Activated CD4-positive, CD25-positive, alpha-beta regulatory T cell treated with anti-CD3 and anti-CD28 coated beads, Interleukin-2, amount 50 U/mL, for 16 hours (primary cell): ENCODE data around the gene RRBP1.

ENCODE experiments used
- DNase-seq: peaks from one replicate; pipeline ENCODE4 v3.0.0-alpha.2; 2020; ENCODE audit warnings: low read depth, low spot score

RRBP1 gene

GRCh38 chr20:17650301-17651128 is 31.5 kb downstream of the RRBP1 start:
- DNase-seq = no peak

- DNase-seq = no peak
Observed at GRCh38 chr20:17648791-17649730, 33.0 kb downstream of the RRBP1 start.

DNA sequence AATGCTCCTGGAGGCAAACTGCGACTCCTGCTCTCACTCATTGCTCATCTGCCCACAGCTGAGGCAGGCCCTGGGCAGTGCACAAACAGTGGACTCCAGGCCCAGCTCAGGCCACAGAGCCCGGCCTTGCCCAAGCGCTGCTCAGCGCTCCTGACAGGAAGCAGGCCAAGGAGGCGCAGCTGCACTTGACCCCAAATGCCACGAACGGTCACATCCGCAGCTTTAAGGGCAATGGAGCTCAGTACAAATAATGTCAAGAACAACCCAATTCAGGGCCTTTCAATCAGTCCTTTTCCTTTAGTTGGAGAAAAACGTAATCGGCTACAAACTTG is 33.8 kb downstream of the RRBP1 start:
- DNase-seq = no peak

- DNase-seq = no peak
Observed at GRCh38 chr20:17647391-17648314, 34.4 kb downstream of the RRBP1 start.

DNA sequence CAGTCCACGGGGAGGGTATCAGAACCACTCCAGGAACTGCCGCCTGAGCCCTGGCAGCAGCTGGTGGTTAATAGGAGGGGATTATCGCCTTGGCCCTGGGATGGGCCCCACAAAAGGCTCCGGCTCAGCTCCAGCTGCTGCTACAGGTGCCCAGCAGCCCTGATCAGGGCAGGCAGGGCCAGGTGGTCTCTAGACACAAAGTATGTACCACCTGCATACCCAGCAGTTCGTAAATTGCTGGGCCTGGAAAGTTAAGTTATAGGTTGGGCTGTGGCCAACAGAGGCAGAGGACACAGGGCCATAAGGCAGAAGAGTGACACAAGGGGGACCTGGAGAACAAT is 35.1 kb downstream of the RRBP1 start:
- no peak for DNase-seq

- DNase-seq = no peak
Observed at GRCh38 chr20:17646209-17646960, 35.7 kb downstream of the RRBP1 start.

GRCh38 chr20:17645546-17646208 is 36.4 kb downstream of the RRBP1 start:
- DNase-seq = no peak

DNA sequence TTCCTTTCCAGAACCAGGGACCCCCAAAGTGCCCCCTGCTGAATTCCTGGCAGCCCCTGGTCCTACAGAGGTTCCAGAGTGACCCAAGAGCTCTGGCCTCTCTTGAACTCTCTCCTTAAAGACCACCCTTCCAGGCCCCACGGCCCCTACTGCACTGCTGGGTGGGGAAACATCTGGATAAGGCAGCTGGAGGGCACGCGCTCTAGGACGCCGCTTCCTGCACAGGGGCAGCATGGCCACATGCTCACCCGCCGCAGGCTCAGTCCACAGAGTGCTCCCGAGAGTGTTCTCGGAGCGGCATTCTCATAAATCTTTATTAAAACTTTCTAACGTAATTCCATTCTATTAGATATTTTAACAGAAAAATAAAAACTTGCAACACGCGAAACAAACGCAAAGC is 37.0 kb downstream of the RRBP1 start:
- no peak for DNase-seq

DNA sequence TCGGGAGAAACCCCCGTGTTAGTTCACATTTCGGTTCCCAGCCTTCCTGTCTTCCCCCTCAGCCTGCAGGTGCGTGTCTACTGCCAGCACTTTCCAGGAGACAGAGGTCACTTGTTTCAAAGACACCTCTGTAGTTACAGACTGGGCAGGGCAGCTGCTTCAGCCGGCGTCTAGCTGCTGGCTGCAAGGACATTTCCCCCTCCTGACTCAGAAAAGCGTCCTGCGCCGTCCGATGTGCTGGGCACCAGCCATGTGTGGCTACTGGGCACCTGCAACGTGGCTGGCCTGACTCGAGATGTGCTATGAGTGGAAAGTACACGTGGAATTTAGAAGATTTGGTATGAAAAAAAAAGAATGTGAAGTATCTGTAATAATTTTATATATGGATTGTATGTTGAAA is 37.6 kb downstream of the RRBP1 start:
- no peak for DNase-seq

- DNase-seq = no peak
Observed at GRCh38 chr20:17643531-17644188, 38.4 kb downstream of the RRBP1 start.

DNA sequence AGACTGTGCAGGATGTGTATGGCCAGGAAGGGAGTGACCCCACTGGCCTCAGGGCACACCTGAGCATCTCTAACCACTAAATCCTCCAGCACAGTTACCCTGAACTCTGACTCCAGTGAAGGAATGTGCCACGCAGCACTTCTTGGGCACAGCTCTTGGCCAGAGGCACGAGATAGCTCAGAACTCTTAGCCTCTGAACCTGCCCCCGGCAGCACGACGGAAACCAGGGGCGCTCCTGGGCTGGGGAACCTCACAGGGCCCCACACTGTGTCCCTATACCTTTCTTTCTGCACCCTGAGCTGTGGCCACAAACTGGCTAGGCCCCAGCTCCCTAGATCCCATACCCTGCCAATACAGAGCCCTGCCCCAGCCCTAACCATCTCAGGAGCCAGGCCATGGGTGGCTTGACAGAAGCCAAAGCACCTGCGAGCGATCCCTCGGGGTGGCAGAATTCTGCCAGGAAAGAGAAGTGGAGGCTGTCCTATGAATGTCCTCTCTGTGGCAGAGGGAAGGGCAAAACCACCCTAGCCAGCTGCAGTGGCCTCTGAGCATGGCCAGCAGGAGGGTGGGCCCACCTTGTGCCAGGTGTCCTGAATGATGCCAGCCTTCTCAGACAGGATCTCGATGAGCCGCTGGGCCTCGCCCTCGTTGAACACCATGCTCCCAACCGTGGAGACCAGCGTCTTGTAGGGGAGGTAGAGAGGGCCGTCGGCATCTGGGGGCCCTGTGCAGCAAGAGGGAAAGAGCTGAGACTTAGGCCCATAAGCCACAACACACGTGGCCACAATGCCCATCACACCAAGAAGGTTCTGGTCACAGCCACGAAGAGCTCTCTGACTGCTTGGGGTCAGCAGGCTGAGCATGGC is 39.4 kb downstream of the RRBP1 start:
- DNase-seq = no peak

GRCh38 chr20:17641993-17642392 is 40.0 kb downstream of the RRBP1 start:
- no peak for DNase-seq

- no peak for DNase-seq
Observed at GRCh38 chr20:17641520-17641964, 40.5 kb downstream of the RRBP1 start.

DNA sequence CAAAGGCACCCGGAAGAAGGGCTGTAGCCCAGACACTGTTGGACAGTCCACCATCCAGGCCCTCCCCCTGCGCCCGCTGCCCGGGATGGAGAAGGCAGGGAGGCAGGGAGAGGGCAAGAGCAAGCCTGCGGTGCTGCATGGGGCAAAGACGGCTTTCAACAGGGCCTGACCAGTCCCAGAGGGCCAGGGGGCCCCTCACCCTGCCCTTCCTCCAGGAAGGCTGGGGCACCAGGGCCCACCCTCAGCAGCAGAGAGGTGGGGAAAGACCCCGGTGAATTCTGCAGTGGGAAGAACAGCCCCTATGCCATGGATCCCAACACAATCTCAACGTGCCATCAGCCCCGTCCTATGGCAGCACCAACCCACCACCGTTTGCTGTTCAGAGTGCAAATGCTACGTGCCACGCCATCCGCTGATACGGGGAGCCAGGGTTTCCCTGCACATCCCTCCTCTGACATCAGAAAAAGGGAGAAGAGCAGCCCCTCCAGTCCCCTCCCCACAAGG is 41.1 kb downstream of the RRBP1 start:
- DNase-seq = no peak

GRCh38 chr20:17640146-17640874 is 41.7 kb downstream of the RRBP1 start:
- no peak for DNase-seq

DNA sequence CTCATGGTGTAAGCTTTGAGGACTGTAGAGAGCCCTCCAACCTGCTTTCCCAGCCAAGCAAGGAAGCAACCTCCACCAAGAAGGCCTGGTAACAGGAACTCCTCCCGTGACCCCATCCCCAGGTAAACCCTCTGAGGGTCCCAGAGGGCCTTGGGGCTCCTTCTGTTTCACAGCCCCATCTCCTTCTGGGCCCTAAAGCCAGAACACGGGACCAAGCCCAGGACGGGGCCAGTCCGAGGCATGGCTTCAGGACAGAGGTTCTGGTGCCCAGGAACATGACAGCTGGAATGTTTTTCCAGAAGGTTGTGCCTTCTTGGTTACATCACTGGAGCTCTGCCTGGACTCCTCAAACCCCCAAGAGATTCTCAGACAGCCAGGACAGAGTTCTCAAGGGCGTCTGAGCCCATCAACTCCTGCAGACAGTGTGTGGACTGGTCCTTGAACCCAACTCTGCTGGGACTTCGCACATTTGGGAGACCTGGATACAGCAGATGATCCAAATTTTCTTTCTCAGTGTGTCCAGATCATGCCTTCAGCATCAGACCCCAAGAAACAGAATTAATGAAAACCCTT is 43.1 kb downstream of the RRBP1 start:
- DNase-seq = no peak

- no peak for DNase-seq
Observed at GRCh38 chr20:17637985-17638640, 43.9 kb downstream of the RRBP1 start.
